Measurements from ENCODE around the gene E2F2.

DNA sequence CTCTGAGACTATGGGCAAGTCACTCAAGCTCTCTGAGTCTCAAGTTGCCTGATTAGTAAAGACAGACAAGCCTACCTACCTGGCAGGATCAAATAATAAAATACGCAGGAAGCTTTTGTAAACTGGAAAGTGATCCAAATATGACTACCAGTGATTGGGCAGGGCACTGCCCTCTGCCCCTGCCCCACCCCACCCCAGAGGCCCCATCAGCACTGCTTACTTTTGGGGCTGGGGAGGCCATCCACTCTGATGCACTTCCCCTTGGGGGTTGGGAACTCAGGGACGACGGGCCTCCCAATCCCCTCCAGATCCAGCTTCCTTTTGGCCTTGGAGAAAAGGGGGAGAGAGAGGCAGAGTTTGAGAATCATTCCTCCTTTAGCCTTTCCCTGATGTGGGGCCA lies 6.9 kb downstream of the E2F2 start:
- TF ChIP-seq HNRNPH1 (optimal IDR thresholded peaks at IDR 0.05; ENCODE audit: low read depth, low read length), result no peak
- no peak for TF ChIP-seq CBX5 (CRISPR knock-in tag; IDR thresholded peaks at IDR 0.05; ENCODE audit: borderline replicate concordance)
- no peak for TF ChIP-seq ZNF343 (CRISPR knock-in tag; IDR thresholded peaks at IDR 0.05)
- TF ChIP-seq ZBTB4 (CRISPR knock-in tag; IDR thresholded peaks at IDR 0.05; ENCODE audit: borderline replicate concordance), result no peak
- TF ChIP-seq, protein P1, sequence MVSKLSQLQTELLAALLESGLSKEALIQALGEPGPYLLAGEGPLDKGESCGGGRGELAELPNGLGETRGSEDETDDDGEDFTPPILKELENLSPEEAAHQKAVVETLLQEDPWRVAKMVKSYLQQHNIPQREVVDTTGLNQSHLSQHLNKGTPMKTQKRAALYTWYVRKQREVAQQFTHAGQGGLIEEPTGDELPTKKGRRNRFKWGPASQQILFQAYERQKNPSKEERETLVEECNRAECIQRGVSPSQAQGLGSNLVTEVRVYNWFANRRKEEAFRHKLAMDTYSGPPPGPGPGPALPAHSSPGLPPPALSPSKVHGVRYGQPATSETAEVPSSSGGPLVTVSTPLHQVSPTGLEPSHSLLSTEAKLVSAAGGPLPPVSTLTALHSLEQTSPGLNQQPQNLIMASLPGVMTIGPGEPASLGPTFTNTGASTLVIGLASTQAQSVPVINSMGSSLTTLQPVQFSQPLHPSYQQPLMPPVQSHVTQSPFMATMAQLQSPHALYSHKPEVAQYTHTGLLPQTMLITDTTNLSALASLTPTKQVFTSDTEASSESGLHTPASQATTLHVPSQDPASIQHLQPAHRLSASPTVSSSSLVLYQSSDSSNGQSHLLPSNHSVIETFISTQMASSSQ (IDR thresholded peaks at IDR 0.05; ENCODE audit: low read depth), result no peak
- TF ChIP-seq, protein P1 (CRISPR knock-in tag; IDR thresholded peaks at IDR 0.05; ENCODE audit: borderline replicate concordance), result no peak
- TF ChIP-seq HOXA7 (CRISPR knock-in tag; IDR thresholded peaks at IDR 0.05), result no peak
- TF ChIP-seq POLR2AphosphoS5 (IDR thresholded peaks at IDR 0.05; ENCODE audit: low read depth, low read length), result no peak

Data from HepG2 (cell line).